Brain pericyte (primary cell): ENCODE measurements around the gene TAF11L8.
"Not testable (repeated sequence)": the region's sequence is repeated elsewhere in the genome, so short reads cannot be mapped to it uniquely, and the experiment has no call there.

ENCODE experiments used
- DNase-seq: peaks from one replicate; pipeline ENCODE4 v3.0.0-alpha.2; 2012; ENCODE audit warnings: low read depth, low spot score

The TAF11L8 gene

GRCh38 chr5:17590860-17591259, at the start of gene TAF11L8:
Gene TAF11L8 (minus strand): TSS chr5:17590960.
- not testable (repeated sequence) for DNase-seq

- no peak for DNase-seq
Measured at GRCh38 chr5:17634160-17634559, 43.4 kb upstream of the TAF11L8 start, which contains the start of gene TAF11L14. Gene TAF11L14 (plus strand): TSS chr5:17634460.

- not testable (repeated sequence) for DNase-seq
Measured at GRCh38 chr5:17631788-17632187, 41.0 kb upstream of the TAF11L8 start, which contains the start of gene TAF11L13. Gene TAF11L13 (plus strand): TSS chr5:17632088.

GRCh38 chr5:17625686-17626085, 34.9 kb upstream of the TAF11L8 start:
- no peak for DNase-seq

- DNase-seq = no peak
Measured at GRCh38 chr5:17620627-17621026, 29.9 kb upstream of the TAF11L8 start.

- DNase-seq = no peak
Measured at GRCh38 chr5:17619354-17619753, 28.6 kb upstream of the TAF11L8 start.

GRCh38 chr5:17614872-17615605, 24.3 kb upstream of the TAF11L8 start:
- DNase-seq = no peak

GRCh38 chr5:17610092-17610491, 19.3 kb upstream of the TAF11L8 start, which contains the start of gene TAF11L12:
Gene TAF11L12 (plus strand): TSS chr5:17610392.
- DNase-seq = not testable (repeated sequence)

- DNase-seq = not testable (repeated sequence)
Measured at GRCh38 chr5:17607461-17607860, 16.7 kb upstream of the TAF11L8 start.

GRCh38 chr5:17604951-17605350, 14.2 kb upstream of the TAF11L8 start:
- no peak for DNase-seq

GRCh38 chr5:17603880-17604279, 13.1 kb upstream of the TAF11L8 start, which contains the start of gene TAF11L11:
Gene TAF11L11 (plus strand): TSS chr5:17604183.
- not testable (repeated sequence) for DNase-seq

GRCh38 chr5:17597728-17598127, 7.0 kb upstream of the TAF11L8 start, which contains the start of gene TAF11L10:
Gene TAF11L10 (minus strand): TSS chr5:17597828.
- not testable (repeated sequence) for DNase-seq

GRCh38 chr5:17594255-17594654, 3.5 kb upstream of the TAF11L8 start, which contains the start of gene TAF11L9:
Gene TAF11L9 (minus strand): TSS chr5:17594394.
- not testable (repeated sequence) for DNase-seq

GRCh38 chr5:17585658-17586057, 5.1 kb downstream of the TAF11L8 start, which contains the start of gene TAF11L7:
Gene TAF11L7 (minus strand): TSS chr5:17585758.
- DNase-seq = not testable (repeated sequence)
